Mesenteric fat pad (tissue), 1 donor: ENCODE measurements around the gene RALB. TPM values are rescaled to one million over a fixed set of nuclear protein-coding genes. Genes with fewer than 3 reads are reported as not detected.

ENCODE experiments used
- DNase-seq: peaks from one replicate; pipeline ENCODE4 v3.0.0-alpha.2; 2020; ENCODE audit warnings: low spot score
- long read RNA-seq: library from polyadenylated mRNA; unstranded; transcript quantifications from one replicate; pipeline ENCODE4 v2.0.0, GENCODE V29; 2020
- total RNA-seq: library from RNA; stranded (reverse); fragmentation: NEBNext Ultra II Directional; extraction: Animal tissue kit (Norgen Biotek cat#: 25700); gene quantifications from one replicate; pipeline ENCODE4 v1.2.1, GENCODE V29; 2021
- donor health status: DM: yes; HTN: yes; CAD: no.

RALB gene
- 50.8 TPM for total RNA-seq
- long read RNA-seq, transcript RALB-201 (5 exons, 2,344 nt) = major isoform, 131 of 245 reads
- long read RNA-seq, transcript RALB-203 (5 exons, 1,252 nt) = minor isoform, 69 of 245 reads
- long read RNA-seq, partial matches to known transcripts = 24 of 245 reads
- long read RNA-seq, other reads (novel, unspliced or antisense) = 20 of 245 reads

- peak; percentile 100 for DNase-seq
Observed at GRCh38 chr2:120252225-120253020, at the start of gene RALB. TSS of gene RALB (plus strand) at chr2:120252852. CDS start at chr2:120278665, 25,813 bp downstream.

- DNase-seq = peak; percentile 68
Observed at GRCh38 chr2:120203251-120204021, 49.2 kb upstream of the RALB start.

GRCh38 chr2:120204022-120204405 is 48.6 kb upstream of the RALB start:
- DNase-seq = no peak

- DNase-seq = no peak
Observed at GRCh38 chr2:120204417-120204816, 48.2 kb upstream of the RALB start.

GRCh38 chr2:120204945-120205670 is 47.5 kb upstream of the RALB start:
- DNase-seq = no peak

- DNase-seq = no peak
Observed at GRCh38 chr2:120206022-120206581, 46.5 kb upstream of the RALB start.

- no peak for DNase-seq
Observed at GRCh38 chr2:120208381-120209353, 44.0 kb upstream of the RALB start.

- DNase-seq = no peak
Observed at GRCh38 chr2:120209427-120210269, 43.0 kb upstream of the RALB start.

GRCh38 chr2:120210270-120210693 is 42.4 kb upstream of the RALB start:
- DNase-seq = no peak

- DNase-seq = peak; percentile 67
Observed at GRCh38 chr2:120218181-120218580, 34.5 kb upstream of the RALB start.

- peak; percentile 74 for DNase-seq
Observed at GRCh38 chr2:120219291-120219690, 33.4 kb upstream of the RALB start.

GRCh38 chr2:120219766-120220165 is 32.9 kb upstream of the RALB start:
- peak; percentile 83 for DNase-seq

- DNase-seq = peak; percentile 2
Observed at GRCh38 chr2:120220756-120221155, 31.9 kb upstream of the RALB start.

GRCh38 chr2:120221616-120222015 is 31.0 kb upstream of the RALB start:
- DNase-seq = peak; percentile 22

- peak; percentile 86 for DNase-seq
Observed at GRCh38 chr2:120222186-120223033, 30.2 kb upstream of the RALB start.

GRCh38 chr2:120223034-120223912 is 29.4 kb upstream of the RALB start, which contains the start of gene TMEM185B:
TSS of gene TMEM185B (minus strand) at chr2:120223400. CDS start at chr2:120222976, 424 bp downstream.
- peak; percentile 98 for DNase-seq

- peak; percentile 74 for DNase-seq
Observed at GRCh38 chr2:120224256-120224655, 28.4 kb upstream of the RALB start.
